Choroid plexus epithelial cell (primary cell): ENCODE results near the gene RNU6-9.

Experiments used
- DNase-seq: peaks from one replicate; pipeline ENCODE4 v3.0.0-alpha.2; 2010; ENCODE audit warnings: low read depth
- H3K4me3 ChIP-seq: 2 replicates; pipeline ENCODE4 v1.5.1; 2011; ENCODE audit warnings: low read depth, mild to moderate bottlenecking, control low read depth, low read length, moderate library complexity
- TF ChIP-seq, protein P1 (sequence below): conservative IDR thresholded peaks from 2 replicates; pipeline ENCODE4 v1.5.1; 2011; ENCODE audit warnings: low read depth, mild to moderate bottlenecking, control low read depth, inconsistent platforms, low read length, moderate library complexity

RNU6-9 gene

DNA sequence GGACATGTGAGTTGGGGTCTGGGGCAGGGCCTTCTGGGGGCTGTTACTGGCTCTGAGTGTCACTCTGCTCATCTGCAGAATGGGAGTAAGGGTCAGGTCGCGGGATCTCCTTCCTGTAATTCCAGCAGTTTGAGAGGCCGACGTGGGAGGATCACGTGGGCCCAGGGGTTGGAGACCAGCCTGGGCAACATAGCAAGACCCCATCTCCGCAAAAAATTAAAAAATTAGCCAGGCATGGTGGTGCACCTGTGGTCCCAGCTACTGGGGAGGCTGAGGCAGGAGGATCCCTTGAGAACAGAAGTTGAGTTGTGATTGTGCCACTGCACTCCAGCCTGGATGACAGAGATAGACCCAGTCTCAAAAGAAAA is 36.6 kb downstream of the RNU6-9 start:
- no peak overlapping the region for H3K4me3 ChIP-seq
- no peak for DNase-seq
- TF ChIP-seq, protein P1, sequence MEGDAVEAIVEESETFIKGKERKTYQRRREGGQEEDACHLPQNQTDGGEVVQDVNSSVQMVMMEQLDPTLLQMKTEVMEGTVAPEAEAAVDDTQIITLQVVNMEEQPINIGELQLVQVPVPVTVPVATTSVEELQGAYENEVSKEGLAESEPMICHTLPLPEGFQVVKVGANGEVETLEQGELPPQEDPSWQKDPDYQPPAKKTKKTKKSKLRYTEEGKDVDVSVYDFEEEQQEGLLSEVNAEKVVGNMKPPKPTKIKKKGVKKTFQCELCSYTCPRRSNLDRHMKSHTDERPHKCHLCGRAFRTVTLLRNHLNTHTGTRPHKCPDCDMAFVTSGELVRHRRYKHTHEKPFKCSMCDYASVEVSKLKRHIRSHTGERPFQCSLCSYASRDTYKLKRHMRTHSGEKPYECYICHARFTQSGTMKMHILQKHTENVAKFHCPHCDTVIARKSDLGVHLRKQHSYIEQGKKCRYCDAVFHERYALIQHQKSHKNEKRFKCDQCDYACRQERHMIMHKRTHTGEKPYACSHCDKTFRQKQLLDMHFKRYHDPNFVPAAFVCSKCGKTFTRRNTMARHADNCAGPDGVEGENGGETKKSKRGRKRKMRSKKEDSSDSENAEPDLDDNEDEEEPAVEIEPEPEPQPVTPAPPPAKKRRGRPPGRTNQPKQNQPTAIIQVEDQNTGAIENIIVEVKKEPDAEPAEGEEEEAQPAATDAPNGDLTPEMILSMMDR: no peak

DNA sequence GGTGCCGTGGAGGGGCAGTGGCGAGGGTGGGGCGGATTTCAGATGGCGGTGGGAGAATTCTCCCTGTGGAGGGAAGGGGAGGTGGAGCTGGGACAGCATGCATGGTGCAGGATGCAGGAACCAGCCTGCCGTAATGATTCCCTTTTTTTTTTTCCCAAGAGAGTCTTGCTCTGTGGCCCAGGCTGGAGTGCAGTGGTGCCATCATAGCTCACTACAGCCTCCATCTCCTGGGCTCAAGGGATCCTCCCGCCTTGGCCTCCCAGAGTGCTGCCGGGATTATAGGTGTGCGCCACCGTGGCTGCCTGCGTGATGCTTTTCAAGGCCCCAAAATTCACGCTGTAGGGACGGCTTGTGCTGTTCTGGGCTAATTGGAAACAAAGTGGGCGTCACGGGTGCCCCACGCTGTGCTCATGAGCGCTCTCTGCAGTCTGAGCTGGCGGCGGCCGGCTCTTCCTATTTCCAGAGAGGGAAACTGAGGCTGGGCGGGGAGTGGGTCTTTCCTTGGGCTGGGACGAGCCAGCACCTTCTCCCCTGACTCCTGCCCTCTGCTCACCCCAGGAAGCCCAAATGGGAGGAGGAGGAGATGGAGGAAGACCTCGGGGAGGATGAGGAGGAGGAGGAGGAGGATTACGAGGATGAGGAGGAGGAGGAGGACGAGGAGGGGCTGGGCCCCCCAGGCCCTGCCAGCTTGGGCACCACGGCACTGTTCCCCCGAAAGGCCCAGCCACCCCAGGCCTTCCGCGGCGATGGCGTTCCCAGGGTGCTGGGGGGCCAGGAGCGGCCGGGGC is 38.8 kb downstream of the RNU6-9 start:
- peak overlapping the region; percentile 6 for H3K4me3 ChIP-seq
- no peak for DNase-seq
- TF ChIP-seq, protein P1: no peak

DNA sequence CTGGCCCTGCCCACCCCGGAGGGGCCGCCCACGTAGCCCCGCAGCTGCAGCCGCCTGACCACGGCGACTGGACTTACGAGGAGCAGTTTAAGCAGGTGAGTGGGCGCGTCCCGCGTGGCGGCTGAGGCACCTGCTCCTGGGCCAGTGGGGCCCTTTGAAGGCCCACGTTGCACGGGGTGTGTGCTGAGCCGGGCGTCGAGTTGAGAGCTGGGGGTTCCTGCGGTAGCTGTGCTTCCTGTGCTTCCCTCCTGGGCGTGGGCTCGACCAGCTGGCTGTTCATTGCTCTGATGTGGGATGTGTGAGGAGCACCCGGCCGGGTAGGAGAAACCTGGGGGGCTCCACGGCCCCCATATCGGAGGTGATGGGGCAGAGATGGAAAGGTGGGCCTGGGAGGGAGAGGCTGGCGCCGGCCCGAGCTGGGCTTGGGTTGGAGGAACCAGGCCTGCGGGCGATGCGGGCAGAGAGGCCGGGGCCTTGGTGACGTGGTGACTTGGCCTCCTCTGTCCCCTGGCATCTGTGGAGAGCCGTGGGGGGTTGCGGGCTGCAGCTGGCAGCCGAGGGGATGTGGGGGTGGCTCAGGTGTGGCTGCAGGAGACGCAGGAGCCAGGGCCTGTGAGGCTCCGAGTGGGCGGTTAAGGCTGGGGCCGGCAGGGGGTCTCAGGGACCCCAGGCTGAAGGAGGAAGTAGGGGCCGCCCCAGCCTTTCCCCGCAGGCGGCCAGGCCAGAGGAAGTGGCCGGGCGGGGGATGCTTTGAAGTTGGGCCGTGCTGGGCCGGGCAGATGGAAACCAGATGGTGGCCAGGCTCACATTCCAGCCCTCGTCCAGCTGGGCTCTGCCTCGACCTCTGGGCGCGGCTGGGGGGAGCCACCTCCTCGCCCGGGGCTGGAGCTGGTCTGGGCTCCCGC is 39.6 kb downstream of the RNU6-9 start:
- H3K4me3 ChIP-seq: peak overlapping the region; percentile 37
- TF ChIP-seq, protein P1: no peak
- DNase-seq: peak; percentile 98

DNA sequence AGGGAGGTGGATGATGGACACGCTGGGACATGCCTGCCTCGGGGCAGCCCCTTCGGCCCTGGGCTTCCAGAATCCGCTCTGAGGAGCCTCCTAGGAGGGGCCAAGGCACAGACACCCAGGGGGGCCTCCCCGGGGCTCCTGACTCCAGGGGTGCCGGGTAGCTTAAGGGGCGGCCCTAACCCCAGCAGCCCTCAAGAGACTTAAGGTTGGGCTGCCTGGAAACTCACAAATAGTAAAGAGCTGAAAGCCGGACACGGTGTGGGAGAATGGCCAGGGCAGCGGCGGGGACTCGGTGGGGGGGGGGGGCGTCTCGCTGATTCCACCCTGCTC is 40.2 kb downstream of the RNU6-9 start:
- DNase-seq: no peak
- TF ChIP-seq, protein P1: no peak
- peak overlapping the region; percentile 27 for H3K4me3 ChIP-seq

DNA sequence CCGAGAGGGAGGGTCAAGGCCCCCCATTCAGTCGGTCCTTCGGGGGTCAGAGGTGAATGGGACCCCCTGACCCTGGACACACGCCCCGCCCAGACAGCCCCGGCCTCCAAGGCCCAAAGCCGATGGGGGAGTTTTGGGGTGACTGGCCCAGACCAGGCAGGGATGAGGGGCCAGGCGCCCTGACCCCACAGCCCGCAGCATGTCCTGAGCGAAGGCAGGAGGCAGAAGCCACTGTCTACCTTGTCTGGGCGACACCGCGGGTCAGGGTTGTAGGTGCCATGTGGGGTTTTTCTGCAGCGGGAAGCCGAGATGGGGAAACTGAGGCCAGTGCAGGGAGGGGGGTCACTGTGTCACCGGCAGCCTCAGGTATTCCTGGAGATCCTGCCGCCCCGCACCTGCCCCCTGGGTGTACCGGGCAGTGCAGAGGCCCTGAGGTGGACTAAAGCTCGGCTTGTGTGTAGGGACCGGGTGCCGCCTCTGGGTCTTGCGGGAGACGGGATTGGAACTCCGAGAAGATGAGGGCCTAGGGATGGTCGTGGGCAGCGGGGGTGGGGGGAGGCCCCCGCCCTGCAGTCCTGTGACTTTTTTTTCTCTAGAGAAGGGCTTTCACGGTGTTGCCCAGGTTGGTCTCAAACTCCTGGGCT is 41.0 kb downstream of the RNU6-9 start:
- DNase-seq: no peak
- TF ChIP-seq, protein P1: no peak
- H3K4me3 ChIP-seq: no peak overlapping the region

DNA sequence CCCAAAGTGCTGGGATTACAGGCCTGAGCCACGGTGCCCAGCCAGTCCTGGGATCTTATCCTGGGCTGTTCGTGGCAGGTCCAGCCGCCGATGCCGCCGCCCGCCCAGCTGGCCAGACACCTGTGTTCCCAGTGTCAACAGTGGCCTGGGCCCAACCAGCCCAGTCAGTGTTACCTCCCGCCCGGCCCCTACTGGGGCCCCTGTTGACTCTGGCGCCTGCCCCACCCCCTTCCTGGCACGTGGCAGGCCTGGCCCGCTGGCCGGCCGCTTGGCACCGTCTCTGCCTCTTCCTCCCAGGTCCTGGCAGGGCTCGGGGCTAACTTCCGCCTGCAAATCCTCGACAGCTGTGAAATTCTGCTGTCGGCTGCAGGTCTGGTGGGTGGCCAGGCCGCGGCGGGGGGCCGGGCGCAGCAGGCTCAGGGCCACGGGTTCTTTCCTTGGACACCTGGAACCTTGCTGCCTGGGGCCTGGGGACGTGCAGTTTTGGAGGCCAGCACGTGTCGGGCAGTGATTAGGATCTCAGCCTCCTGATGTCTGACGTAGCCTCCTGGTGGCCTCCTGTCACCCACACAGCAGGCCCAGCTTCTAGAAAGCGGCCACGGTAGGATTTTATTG is 41.7 kb downstream of the RNU6-9 start:
- H3K4me3 ChIP-seq: no peak overlapping the region

More for the DNA sequence above, 41.7 kb downstream of the RNU6-9 start:
- peak; percentile 50 for DNase-seq
- TF ChIP-seq, protein P1: peak; percentile 6
